Uterus (tissue), 4 donors: ENCODE results near the gene PPP1R7. TPM values are rescaled to one million over a fixed set of nuclear protein-coding genes. Genes with fewer than 3 reads are reported as not detected.

ENCODE experiments used
- DNase-seq, 2 donors: peaks; one replicate each; pipeline ENCODE4 v3.0.0-alpha.2; 2019 to 2020
- H3K27ac ChIP-seq, 2 donors: fragments of 200-600 bp; sonication (generic); 1 replicate in 1 of 2; 2 replicates in 1 of 2; pipeline ENCODE4 v1.5.1; 2016 to 2018
- H3K27me3 ChIP-seq, 2 donors: fragments of 200-600 bp; sonication (generic); one replicate each; pipeline ENCODE4 v1.5.1; 2018 to 2019; ENCODE audit warnings: control low read depth in 1 of 2
- H3K36me3 ChIP-seq, 2 donors: fragments of 200-600 bp; sonication (generic); one replicate each; pipeline ENCODE4 v1.5.1; 2019; ENCODE audit warnings: control low read depth in 1 of 2
- H3K4me1 ChIP-seq, 2 donors: fragments of 200-600 bp; sonication (generic); one replicate each; pipeline ENCODE4 v1.5.1; 2018 to 2019; ENCODE audit warnings: control low read depth in 1 of 2
- H3K4me3 ChIP-seq, 2 donors: fragments of 200-600 bp; sonication (generic); 1 replicate in 1 of 2; 2 replicates in 1 of 2; pipeline ENCODE4 v1.5.1; 2018 to 2019; ENCODE audit warnings: mild to moderate bottlenecking in 1 of 2
- H3K9me3 ChIP-seq, 2 donors: fragments of 200-600 bp; sonication (generic); one replicate each; pipeline ENCODE4 v1.5.1; 2019; ENCODE audit warnings: control low read depth in 1 of 2
- CTCF ChIP-seq, 4 experiments: fragments of 200-600 bp in 2 of 4; fragments of 450-650 bp in 2 of 4; sonication (generic) in 2 of 4; IDR thresholded peaks; one replicate each; pipeline ENCODE4 v1.5.1; 2016 to 2019; ENCODE audit warnings: antibody characterized with exemption in 4 of 4, mild to moderate bottlenecking in 2 of 4, moderate library complexity in 1 of 4
- POLR2A ChIP-seq, 2 donors: fragments of 450-650 bp; IDR thresholded peaks; one replicate each; pipeline ENCODE4 v1.6.1; 2016; ENCODE audit warnings: antibody characterized with exemption in 2 of 2, mild to moderate bottlenecking in 1 of 2, moderate library complexity in 1 of 2
- intact Hi-C: fragments of 100-400 bp; cut with DNase I; formaldehyde crosslinking; loops from one replicate; pipeline ENCODE4 v1.15.1; 2023; ENCODE audit warnings: low total_unique reads
- total RNA-seq, 4 donors: library from RNA; depleted of rRNA in 3 of 4; stranded (reverse); fragments of >200 nt in 3 of 4; gene quantifications; one replicate each; pipeline versions ENCODE4 v1.1.0 to v1.2.4, GENCODE V29; 2014 to 2023
- donor health status: DM: yes; HTN: yes; CAD: no.

The PPP1R7 gene
- total RNA-seq, 4 donors from 2014 or later, result 8.5 to 43.6 (median 30.0) TPM

- no peak overlapping the region for H3K27ac ChIP-seq
- no peaks in the 10 kb centered on the region for H3K27me3 ChIP-seq
- no peak overlapping the region for H3K4me3 ChIP-seq
- TF ChIP-seq POLR2A (IDR thresholded peaks at IDR 0.05) (no peak), CTCF (IDR thresholded peaks at IDR 0.05) (no peak)
- intact Hi-C loops, result no loop called here
- H3K9me3 ChIP-seq, result no peaks in the 10 kb centered on the region
- H3K4me1 ChIP-seq, result no peaks in the 10 kb centered on the region
- no peak for DNase-seq
- no peaks in the 10 kb centered on the region for H3K36me3 ChIP-seq
Measured at GRCh38 chr2:241115361-241115760, 34.9 kb upstream of the PPP1R7 start.

GRCh38 chr2:241116606-241117560, 33.4 kb upstream of the PPP1R7 start:
- no peaks in the 10 kb centered on the region for H3K4me1 ChIP-seq
- intact Hi-C loops, result no loop called here
- no peaks in the 10 kb centered on the region for H3K27me3 ChIP-seq
- H3K9me3 ChIP-seq, result no peaks in the 10 kb centered on the region
- H3K36me3 ChIP-seq, result no peaks in the 10 kb centered on the region
- no peak overlapping the region for H3K27ac ChIP-seq
- TF ChIP-seq POLR2A (IDR thresholded peaks at IDR 0.05), result no peak
- no peak for TF ChIP-seq CTCF (IDR thresholded peaks at IDR 0.05)
- H3K4me3 ChIP-seq, result no peak overlapping the region
- no peak for DNase-seq

- Histone ChIP-seq H3K4me1 (no peaks in the 10 kb centered on the region), H3K36me3 (no peaks in the 10 kb centered on the region), H3K27me3 (no peaks in the 10 kb centered on the region), H3K9me3 (no peaks in the 10 kb centered on the region), H3K27ac (no peak overlapping the region), H3K4me3 (no peak overlapping the region)
- TF ChIP-seq CTCF (IDR thresholded peaks at IDR 0.05), result no peak
- TF ChIP-seq POLR2A (IDR thresholded peaks at IDR 0.05), result no peak
- DNase-seq, result no peak
- intact Hi-C loops, result no loop called here
Measured at GRCh38 chr2:241118737-241119505, 31.3 kb upstream of the PPP1R7 start.

GRCh38 chr2:241120440-241120839, 29.8 kb upstream of the PPP1R7 start:
- no peak for DNase-seq
- Histone ChIP-seq H3K27ac (no peak overlapping the region), H3K36me3 (no peaks in the 10 kb centered on the region), H3K27me3 (no peaks in the 10 kb centered on the region), H3K4me3 (no peak overlapping the region), H3K9me3 (no peaks in the 10 kb centered on the region), H3K4me1 (no peaks in the 10 kb centered on the region)
- intact Hi-C loops, result no loop called here
- no peak for TF ChIP-seq POLR2A (IDR thresholded peaks at IDR 0.05)
- TF ChIP-seq CTCF (IDR thresholded peaks at IDR 0.05), result no peak

- Histone ChIP-seq H3K27me3 (no peaks in the 10 kb centered on the region), H3K27ac (no peak overlapping the region), H3K4me1 (no peaks in the 10 kb centered on the region), H3K36me3 (no peaks in the 10 kb centered on the region), H3K9me3 (no peaks in the 10 kb centered on the region), H3K4me3 (no peak overlapping the region)
- DNase-seq, result no peak
- TF ChIP-seq CTCF (IDR thresholded peaks at IDR 0.05), result no peak
- no peak for TF ChIP-seq POLR2A (IDR thresholded peaks at IDR 0.05)
- intact Hi-C loops, result no loop called here
Measured at GRCh38 chr2:241121008-241121407, 29.3 kb upstream of the PPP1R7 start.
